ENCODE measurements around the gene GADL1. TPM values are rescaled to one million over a fixed set of nuclear protein-coding genes. Genes with fewer than 3 reads are reported as not detected.

Gene GADL1
- total and polyA plus RNA-seq, 12 donors = 0.06 to 0.55 (median 0.13) TPM; not detected in 3

- Histone ChIP-seq H3K27me3 (no peaks in the 10 kb centered on the region), H3K36me3 (replicated peaks in 1 of 2) (no peaks in the 10 kb centered on the region), H3K27ac (no peak overlapping the region), H3K4me1 (replicated peaks in 1 of 2) (no peaks in the 10 kb centered on the region), H3K4me3 (no peak overlapping the region), H3K9me3 (replicated peaks in 1 of 3) (no peaks in the 10 kb centered on the region)
- WGBS, 4 donors = 27 to 54% (median 46%) methylated on average over 2 of the region's 2 CpGs
- no peak for DNase-seq
- intact Hi-C loops (cut with DNase I) = no loop called here
- TF ChIP-seq POLR2A (IDR thresholded peaks at IDR 0.05) = no peak
- TF ChIP-seq CTCF (IDR thresholded peaks at IDR 0.05) = no peak
Measured at GRCh38 chr3:30871720-30872119, 22.7 kb downstream of the GADL1 start.

GRCh38 chr3:30864836-30865235 lies 29.6 kb downstream of the GADL1 start:
- no peaks in the 10 kb centered on the region for H3K9me3 ChIP-seq (replicated peaks in 1 of 3)
- intact Hi-C loops (cut with DNase I) = no loop called here
- WGBS, 4 donors = 63 to 85% (median 81%) methylated on average over 2 of the region's 2 CpGs

GRCh38 chr3:30864132-30864531 lies 30.3 kb downstream of the GADL1 start:
- intact Hi-C loops (cut with DNase I) = no loop called here
- H3K27ac ChIP-seq = no peak overlapping the region
- no peak for DNase-seq
- H3K27me3 ChIP-seq = no peaks in the 10 kb centered on the region
- no peaks in the 10 kb centered on the region for H3K4me1 ChIP-seq (replicated peaks in 1 of 2)
- no peak for TF ChIP-seq POLR2A (IDR thresholded peaks at IDR 0.05)
- TF ChIP-seq CTCF (IDR thresholded peaks at IDR 0.05) = no peak
- WGBS, 4 donors = 80 to 86% (median 84%) methylated on average over 5 of the region's 5 CpGs
- no peak overlapping the region for H3K4me3 ChIP-seq
- no peaks in the 10 kb centered on the region for H3K36me3 ChIP-seq (replicated peaks in 1 of 2)
- H3K9me3 ChIP-seq (replicated peaks in 1 of 3) = no peaks in the 10 kb centered on the region

More at GRCh38 chr3:30864836-30865235, 29.6 kb downstream of the GADL1 start:
- Histone ChIP-seq H3K27ac (no peak overlapping the region), H3K27me3 (no peaks in the 10 kb centered on the region), H3K4me1 (replicated peaks in 1 of 2) (no peaks in the 10 kb centered on the region), H3K36me3 (replicated peaks in 1 of 2) (no peaks in the 10 kb centered on the region), H3K4me3 (no peak overlapping the region)
- DNase-seq = no peak
- TF ChIP-seq CTCF (IDR thresholded peaks at IDR 0.05) (no peak), POLR2A (IDR thresholded peaks at IDR 0.05) (no peak)

GRCh38 chr3:30862004-30862403 lies 32.5 kb downstream of the GADL1 start:
- 71 to 90% (median 83%) methylated on average over 2 of the region's 2 CpGs for WGBS, 4 donors
- intact Hi-C loops (cut with DNase I) = no loop called here
- H3K4me1 ChIP-seq (replicated peaks in 1 of 2) = no peaks in the 10 kb centered on the region

More at GRCh38 chr3:30862004-30862403, 32.5 kb downstream of the GADL1 start:
- no peak overlapping the region for H3K27ac ChIP-seq
- no peak overlapping the region for H3K4me3 ChIP-seq
- no peaks in the 10 kb centered on the region for H3K27me3 ChIP-seq
- DNase-seq = no peak
- no peaks in the 10 kb centered on the region for H3K9me3 ChIP-seq (replicated peaks in 1 of 3)
- TF ChIP-seq POLR2A (IDR thresholded peaks at IDR 0.05) = no peak
- no peak for TF ChIP-seq CTCF (IDR thresholded peaks at IDR 0.05)
- H3K36me3 ChIP-seq (replicated peaks in 1 of 2) = no peaks in the 10 kb centered on the region

Data from adrenal gland (tissue), 12 donors.